Mucosa of descending colon (tissue), 3 donors: ENCODE data around the gene PHYHIPL. TPM values are rescaled to one million over a fixed set of nuclear protein-coding genes. Genes with fewer than 3 reads are reported as not detected.

Experiments
- ATAC-seq: fragments of 200-7000 bp; cut with Tn5 transposase; one replicate; pipeline ENCODE4 v1.9.1; 2020; ENCODE audit warnings: mild to moderate bottlenecking, moderate library complexity
- DNase-seq, 3 donors: peaks; one replicate each; pipeline ENCODE4 v3.0.0-alpha.2; 2020
- H3K36me3 ChIP-seq: fragments of 200-600 bp; one replicate; pipeline ENCODE4 v1.8.0; 2021; ENCODE audit warnings: low read depth, mild to moderate bottlenecking
- H3K4me1 ChIP-seq: fragments of 200-600 bp; one replicate; pipeline ENCODE4 v1.8.0; 2021; ENCODE audit warnings: low read depth, mild to moderate bottlenecking
- H3K4me3 ChIP-seq: fragments of 200-600 bp; one replicate; pipeline ENCODE4 v1.8.0; 2021; ENCODE audit warnings: mild to moderate bottlenecking
- H3K9me3 ChIP-seq: fragments of 200-600 bp; one replicate; pipeline ENCODE4 v1.8.0; 2021; ENCODE audit warnings: mild to moderate bottlenecking
- CTCF ChIP-seq: fragments of 200-600 bp; IDR thresholded peaks from one replicate; pipeline ENCODE4 v1.8.0; 2022; ENCODE audit warnings: antibody characterized with exemption, mild to moderate bottlenecking
- intact Hi-C, 2 donors: fragments of 100-400 bp; cut with DNase I in 1 of 2; cut with micrococcal nuclease in 1 of 2; formaldehyde crosslinking; loops; one replicate each; pipeline versions ENCODE4 v1.11.0 to v1.11.1; 2022; cut with DNase I, micrococcal nuclease
- total RNA-seq, 3 donors: library from RNA; stranded (reverse); fragmentation: NEBNext Ultra II Directional in 2 of 3; extraction: Animal tissue kit (Norgen Biotek cat#: 25700) in 2 of 3; gene quantifications; one replicate each; pipeline versions ENCODE4 v1.2.1 to v1.2.4, GENCODE V29; 2021 to 2023
- donor health status: DM: no; HTN: no; CAD: no; lungs with moderate emphysema.
- donor health status: DM: no; HTN: no; CAD: no.
- donor health status: DM: no; HTN: yes; CAD: no.

Gene PHYHIPL
- total RNA-seq, 3 donors from 2014 or later, result 0.20 to 3.1 (median 0.39) TPM

- Histone ChIP-seq H3K9me3 (no peaks in the 10 kb centered on the region), H3K4me1 (no peaks in the 10 kb centered on the region), H3K4me3 (no peak overlapping the region), H3K36me3 (no peaks in the 10 kb centered on the region)
- ATAC-seq (no peak), DNase-seq (no peak)
- no peak for TF ChIP-seq CTCF
- intact Hi-C loops, result no loop called here
These were observed 80.8 kb downstream of the PHYHIPL start for GRCh38 chr10:59257224-59257623.

- Histone ChIP-seq H3K36me3 (no peaks in the 10 kb centered on the region), H3K9me3 (no peaks in the 10 kb centered on the region), H3K4me1 (no peaks in the 10 kb centered on the region), H3K4me3 (no peak overlapping the region)
- DNase-seq, result no peak
- ATAC-seq, result no peak
- TF ChIP-seq CTCF, result no peak
- intact Hi-C loops, result no loop called here
These were observed 82.4 kb downstream of the PHYHIPL start for GRCh38 chr10:59258890-59259289.

- no peak for DNase-seq
- no peak for ATAC-seq
- TF ChIP-seq CTCF, result no peak
- Histone ChIP-seq H3K4me1 (no peaks in the 10 kb centered on the region), H3K4me3 (no peak overlapping the region), H3K9me3 (no peaks in the 10 kb centered on the region), H3K36me3 (no peaks in the 10 kb centered on the region)
- intact Hi-C loops, result no loop called here
These were observed 88.7 kb downstream of the PHYHIPL start for GRCh38 chr10:59265141-59265540.

GRCh38 chr10:59266321-59266720, 89.9 kb downstream of the PHYHIPL start:
- ATAC-seq (no peak), DNase-seq (no peak)
- TF ChIP-seq CTCF, result no peak
- Histone ChIP-seq H3K9me3 (no peaks in the 10 kb centered on the region), H3K36me3 (no peaks in the 10 kb centered on the region), H3K4me3 (no peak overlapping the region), H3K4me1 (no peaks in the 10 kb centered on the region)
- intact Hi-C loops, result no loop called here

- TF ChIP-seq CTCF, result no peak
- no peaks in the 10 kb centered on the region for H3K36me3 ChIP-seq
- no peak overlapping the region for H3K4me3 ChIP-seq
- no peaks in the 10 kb centered on the region for H3K4me1 ChIP-seq
- DNase-seq (no peak), ATAC-seq (no peak)
- no peaks in the 10 kb centered on the region for H3K9me3 ChIP-seq
- intact Hi-C loops, result no loop called here
These were observed 92.0 kb downstream of the PHYHIPL start for GRCh38 chr10:59268460-59268859.

GRCh38 chr10:59269651-59270050, 93.2 kb downstream of the PHYHIPL start:
- intact Hi-C loops, result no loop called here
- Histone ChIP-seq H3K9me3 (no peaks in the 10 kb centered on the region), H3K4me3 (no peak overlapping the region), H3K36me3 (no peaks in the 10 kb centered on the region), H3K4me1 (no peaks in the 10 kb centered on the region)
- no peak for DNase-seq
- TF ChIP-seq CTCF, result no peak
- no peak for ATAC-seq
